GM19193 (cell line): Measurements from ENCODE around the gene FZD10.

Source experiments
- POLR2A ChIP-seq: IDR thresholded peaks from 4 replicates; pipeline ENCODE4 v1.6.1; 2011; ENCODE audit not compliant: insufficient read depth, insufficient read length; ENCODE audit errors: extremely low read depth

FZD10 gene

GRCh38 chr12:130162267-130162666 is at the start of gene FZD10:
FZD10 (plus strand) TSS chr12:130162464; CDS start chr12:130162943, 479 bp downstream.
- no peak for TF ChIP-seq POLR2A

- no peak for TF ChIP-seq POLR2A
Observed at GRCh38 chr12:130114952-130115351, 47.3 kb upstream of the FZD10 start.

- TF ChIP-seq POLR2A, result no peak
Observed at GRCh38 chr12:130115646-130116045, 46.6 kb upstream of the FZD10 start.

- no peak for TF ChIP-seq POLR2A
Observed at GRCh38 chr12:130116791-130117190, 45.5 kb upstream of the FZD10 start.

GRCh38 chr12:130117233-130117632 is 45.0 kb upstream of the FZD10 start:
- no peak for TF ChIP-seq POLR2A

GRCh38 chr12:130117701-130118100 is 44.6 kb upstream of the FZD10 start:
- TF ChIP-seq POLR2A, result no peak

- TF ChIP-seq POLR2A, result no peak
Observed at GRCh38 chr12:130118181-130118580, 44.1 kb upstream of the FZD10 start.

- TF ChIP-seq POLR2A, result no peak
Observed at GRCh38 chr12:130119241-130119861, 42.9 kb upstream of the FZD10 start.

GRCh38 chr12:130120012-130120805 is 42.1 kb upstream of the FZD10 start:
- TF ChIP-seq POLR2A, result no peak

- TF ChIP-seq POLR2A, result no peak
Observed at GRCh38 chr12:130121226-130122000, 40.9 kb upstream of the FZD10 start.

GRCh38 chr12:130122356-130122755 is 39.9 kb upstream of the FZD10 start:
- no peak for TF ChIP-seq POLR2A

GRCh38 chr12:130124106-130124505 is 38.2 kb upstream of the FZD10 start:
- TF ChIP-seq POLR2A, result no peak

GRCh38 chr12:130124605-130125244 is 37.5 kb upstream of the FZD10 start:
- TF ChIP-seq POLR2A, result no peak

GRCh38 chr12:130126023-130126432 is 36.2 kb upstream of the FZD10 start:
- TF ChIP-seq POLR2A, result no peak

GRCh38 chr12:130127532-130127911 is 34.7 kb upstream of the FZD10 start:
- no peak for TF ChIP-seq POLR2A

GRCh38 chr12:130127912-130128789 is 34.1 kb upstream of the FZD10 start:
- no peak for TF ChIP-seq POLR2A
